Esophagus muscularis mucosa (tissue), 3 donors: Measurements from ENCODE around the gene MAML3.

Experiments used
- POLR2AphosphoS5 ChIP-seq, 2 donors: sonication (generic); formaldehyde crosslinking; IDR thresholded peaks; one replicate each; pipeline ENCODE4 v1.6.1; 2017; ENCODE audit warnings: antibody characterized with exemption in 2 of 2
- TF ChIP-seq, protein P1 (sequence below), 3 experiments: fragments of 200-600 bp in 2 of 3; fragments of 450-650 bp in 1 of 3; sonication (generic) in 2 of 3; IDR thresholded peaks; one replicate each; pipeline ENCODE4 v1.5.1; 2017 to 2019; ENCODE audit warnings: antibody characterized with exemption in 3 of 3, mild to moderate bottlenecking in 2 of 3, moderate library complexity in 1 of 3

DNA sequence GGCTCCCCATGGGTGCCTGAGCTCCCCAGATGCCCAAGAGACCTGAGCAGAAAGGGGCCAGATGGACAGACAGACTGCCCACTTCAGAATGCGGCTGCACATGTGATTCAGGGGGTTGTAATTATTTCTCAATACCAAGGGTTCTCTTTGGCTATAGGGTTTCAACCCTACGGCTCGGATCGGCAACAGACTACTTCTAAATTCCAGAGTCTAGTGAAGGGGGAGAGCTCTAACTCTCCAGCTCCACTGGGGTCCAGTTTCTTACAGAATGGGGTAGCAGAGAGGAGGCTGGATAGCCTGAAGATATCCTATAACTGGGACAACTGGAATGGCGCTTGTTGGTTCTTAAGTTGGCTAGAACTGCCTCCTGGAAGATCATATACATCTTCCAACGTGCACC, 352.1 kb downstream of the MAML3 start:
- no peak for TF ChIP-seq POLR2AphosphoS5 (IDR thresholded peaks at IDR 0.05)
- TF ChIP-seq, protein P1, sequence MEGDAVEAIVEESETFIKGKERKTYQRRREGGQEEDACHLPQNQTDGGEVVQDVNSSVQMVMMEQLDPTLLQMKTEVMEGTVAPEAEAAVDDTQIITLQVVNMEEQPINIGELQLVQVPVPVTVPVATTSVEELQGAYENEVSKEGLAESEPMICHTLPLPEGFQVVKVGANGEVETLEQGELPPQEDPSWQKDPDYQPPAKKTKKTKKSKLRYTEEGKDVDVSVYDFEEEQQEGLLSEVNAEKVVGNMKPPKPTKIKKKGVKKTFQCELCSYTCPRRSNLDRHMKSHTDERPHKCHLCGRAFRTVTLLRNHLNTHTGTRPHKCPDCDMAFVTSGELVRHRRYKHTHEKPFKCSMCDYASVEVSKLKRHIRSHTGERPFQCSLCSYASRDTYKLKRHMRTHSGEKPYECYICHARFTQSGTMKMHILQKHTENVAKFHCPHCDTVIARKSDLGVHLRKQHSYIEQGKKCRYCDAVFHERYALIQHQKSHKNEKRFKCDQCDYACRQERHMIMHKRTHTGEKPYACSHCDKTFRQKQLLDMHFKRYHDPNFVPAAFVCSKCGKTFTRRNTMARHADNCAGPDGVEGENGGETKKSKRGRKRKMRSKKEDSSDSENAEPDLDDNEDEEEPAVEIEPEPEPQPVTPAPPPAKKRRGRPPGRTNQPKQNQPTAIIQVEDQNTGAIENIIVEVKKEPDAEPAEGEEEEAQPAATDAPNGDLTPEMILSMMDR (IDR thresholded peaks at IDR 0.05): no peak
